Measurements from ENCODE around the gene KRT3.

Gene KRT3

GRCh38 chr12:52814710-52815155 is 18.8 kb upstream of the KRT3 start:
- DNase-seq (ENCODE audit: low read depth in 2 of 2, low spot score in 1 of 2): no peak

DNA sequence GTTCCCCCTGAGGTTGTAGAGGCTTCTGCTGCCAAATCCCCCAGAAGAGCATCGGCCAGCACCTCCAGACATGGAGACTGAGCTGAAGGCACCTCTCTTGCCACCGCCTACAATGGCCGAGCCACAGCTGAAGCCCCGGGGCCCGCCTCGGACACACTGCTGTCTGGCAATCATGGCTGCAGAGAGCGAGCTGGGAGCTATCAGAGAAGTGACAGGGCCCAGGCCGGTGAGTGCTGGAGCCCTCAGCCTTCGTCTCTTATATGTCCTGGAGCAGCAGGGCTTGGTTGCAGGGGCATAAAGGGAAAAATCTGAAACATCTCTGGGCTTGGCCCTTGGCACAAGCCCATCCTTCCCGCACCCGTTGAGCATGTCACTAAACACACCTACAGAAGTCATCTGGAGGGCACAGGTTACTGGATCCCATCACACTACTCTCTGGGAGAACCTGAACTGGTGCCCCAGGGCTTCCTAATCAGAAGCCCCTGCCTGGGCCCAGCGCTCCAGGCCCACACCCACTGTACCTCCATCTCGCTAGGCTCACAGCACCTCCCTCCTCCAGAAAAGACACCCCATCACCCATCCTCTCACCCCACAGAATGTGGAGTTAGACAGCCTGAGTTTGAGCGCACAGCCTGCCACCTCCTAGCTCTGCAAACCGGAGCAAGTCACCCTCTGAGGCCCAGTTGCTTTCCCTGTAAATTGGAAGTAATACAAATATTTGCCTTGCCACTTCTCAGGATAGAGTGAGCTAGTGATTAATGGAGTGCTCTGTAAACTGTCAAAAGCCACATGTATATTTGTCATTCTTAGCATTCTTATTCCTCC is 18.2 kb upstream of the KRT3 start, which contains the start of gene KRT4:
Gene KRT4, minus strand, starts transcription at position 232 of the 825 bp plus-strand sequence. Its CDS starts 58 bp downstream, at position 174.
- DNase-seq (ENCODE audit: low read depth in 2 of 2, low spot score in 1 of 2): no peak

GRCh38 chr12:52813203-52813819 is 17.4 kb upstream of the KRT3 start:
- no peak for DNase-seq (ENCODE audit: low read depth in 2 of 2, low spot score in 1 of 2)

DNA sequence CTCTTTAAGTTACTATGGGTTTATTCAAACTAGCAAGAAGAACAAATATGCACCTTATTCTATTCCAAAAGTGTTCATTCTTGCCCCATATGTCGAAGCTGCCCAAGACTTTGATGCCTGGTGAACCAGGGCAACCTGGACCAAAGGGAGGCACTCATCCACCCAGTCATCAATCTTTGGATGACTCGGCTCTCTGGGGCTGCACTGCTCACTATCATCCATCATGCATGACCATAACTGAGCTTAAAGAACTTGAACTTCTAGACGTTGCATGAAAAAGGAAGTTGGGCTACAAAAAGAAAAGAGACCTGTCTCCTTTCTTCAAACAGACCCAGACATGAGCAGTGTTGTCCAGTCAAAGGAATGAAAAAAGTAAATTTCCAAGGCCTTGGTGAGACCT is 16.8 kb upstream of the KRT3 start:
- no peak for DNase-seq (ENCODE audit: low read depth in 2 of 2, low spot score in 1 of 2)

DNA sequence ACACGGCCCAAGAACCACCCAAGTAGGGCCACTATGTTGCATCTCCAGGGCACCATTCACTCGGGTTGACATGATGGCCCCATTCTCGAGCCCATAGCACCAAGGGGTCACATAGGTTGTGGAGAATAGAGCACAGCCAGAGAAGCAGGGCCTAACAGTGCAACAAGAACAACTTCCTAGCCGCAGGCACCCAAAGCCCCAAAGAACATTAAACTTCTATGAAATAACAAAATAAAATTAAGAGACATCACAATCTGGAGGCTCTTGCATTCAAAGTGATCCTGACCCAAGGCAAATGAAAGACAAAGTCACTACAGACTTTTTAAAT is 16.1 kb upstream of the KRT3 start:
- no peak for DNase-seq (ENCODE audit: low read depth in 2 of 2, low spot score in 1 of 2)

GRCh38 chr12:52811191-52812072 is 15.5 kb upstream of the KRT3 start:
- DNase-seq (ENCODE audit: low read depth in 2 of 2, low spot score in 1 of 2): no peak

GRCh38 chr12:52810554-52810953 is 14.6 kb upstream of the KRT3 start:
- DNase-seq (ENCODE audit: low read depth in 2 of 2, low spot score in 1 of 2): no peak

- no peak for DNase-seq (ENCODE audit: low read depth in 2 of 2, low spot score in 1 of 2)
Measured at GRCh38 chr12:52809166-52809565, 13.2 kb upstream of the KRT3 start.

DNA sequence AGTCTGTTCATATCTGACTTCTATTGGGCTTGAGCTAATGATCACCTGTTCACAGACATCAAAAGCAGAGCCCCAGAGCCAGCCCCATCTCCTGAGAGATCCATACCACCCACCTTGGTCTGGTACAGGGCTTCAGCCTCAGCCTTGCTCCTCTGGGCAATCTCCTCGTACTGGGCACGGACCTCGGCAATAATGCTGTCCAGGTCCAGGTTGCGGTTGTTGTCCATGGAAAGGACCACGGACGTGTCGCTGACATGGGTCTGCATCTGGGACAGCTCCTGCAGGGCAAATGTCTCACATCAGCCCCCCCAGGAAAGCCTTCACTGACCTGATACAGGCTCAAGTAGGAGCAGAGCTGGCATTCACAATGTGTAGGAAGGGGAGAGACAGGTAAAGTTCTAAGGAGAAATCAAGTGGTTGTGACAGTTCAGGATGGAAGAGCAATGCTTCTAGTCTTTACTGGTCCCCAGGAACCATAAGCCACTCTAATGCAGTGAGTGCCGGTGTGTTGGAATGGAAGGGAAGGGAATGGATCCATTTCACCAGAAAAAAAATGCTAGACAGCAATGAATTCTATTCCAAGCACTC is 12.8 kb upstream of the KRT3 start:
- DNase-seq (ENCODE audit: low read depth in 2 of 2, low spot score in 1 of 2): no peak

DNA sequence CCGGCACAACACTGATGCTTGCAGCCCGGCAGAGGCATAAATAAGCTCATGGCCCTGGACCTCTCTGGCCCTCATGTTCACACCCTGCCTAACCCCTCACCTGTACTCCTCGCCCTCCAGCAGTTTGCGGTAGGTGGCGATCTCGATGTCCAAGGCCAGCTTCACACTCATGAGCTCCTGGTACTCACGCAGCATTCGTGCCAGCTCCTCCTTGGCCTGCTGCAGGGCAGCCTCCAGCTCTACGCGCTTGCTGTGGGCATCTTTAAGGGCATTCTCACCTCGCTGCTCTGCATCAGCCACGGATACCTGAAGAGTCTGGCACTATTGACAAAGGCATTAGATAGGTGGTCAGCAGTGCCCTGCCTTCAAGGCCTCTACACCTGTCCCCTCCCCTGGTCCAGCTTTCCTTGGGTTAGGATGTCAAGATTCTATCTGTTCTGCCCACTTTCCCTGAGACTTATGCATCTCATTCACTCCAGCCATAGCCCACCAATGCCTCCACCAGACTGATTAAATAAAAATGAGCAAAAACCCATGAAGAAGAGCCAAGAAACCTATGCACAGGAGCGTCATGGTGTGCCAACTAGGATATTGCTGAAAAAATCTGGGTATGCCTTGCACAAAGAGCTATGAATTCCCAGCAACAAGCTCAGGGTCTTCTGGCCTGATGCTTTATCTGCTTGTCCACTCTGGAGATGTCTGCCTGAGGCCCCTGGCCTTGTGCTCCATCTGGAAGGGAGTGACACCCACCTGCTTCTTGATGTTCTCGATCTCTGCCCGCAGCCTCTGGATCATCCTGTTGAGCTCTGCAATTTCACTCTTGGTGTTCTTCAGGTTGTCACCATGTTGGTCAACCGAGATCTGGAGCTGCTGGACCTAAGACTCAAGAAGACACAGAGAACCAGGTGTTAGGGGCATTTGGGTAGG is 11.9 kb upstream of the KRT3 start:
- DNase-seq (ENCODE audit: low read depth in 2 of 2, low spot score in 1 of 2): no peak

DNA sequence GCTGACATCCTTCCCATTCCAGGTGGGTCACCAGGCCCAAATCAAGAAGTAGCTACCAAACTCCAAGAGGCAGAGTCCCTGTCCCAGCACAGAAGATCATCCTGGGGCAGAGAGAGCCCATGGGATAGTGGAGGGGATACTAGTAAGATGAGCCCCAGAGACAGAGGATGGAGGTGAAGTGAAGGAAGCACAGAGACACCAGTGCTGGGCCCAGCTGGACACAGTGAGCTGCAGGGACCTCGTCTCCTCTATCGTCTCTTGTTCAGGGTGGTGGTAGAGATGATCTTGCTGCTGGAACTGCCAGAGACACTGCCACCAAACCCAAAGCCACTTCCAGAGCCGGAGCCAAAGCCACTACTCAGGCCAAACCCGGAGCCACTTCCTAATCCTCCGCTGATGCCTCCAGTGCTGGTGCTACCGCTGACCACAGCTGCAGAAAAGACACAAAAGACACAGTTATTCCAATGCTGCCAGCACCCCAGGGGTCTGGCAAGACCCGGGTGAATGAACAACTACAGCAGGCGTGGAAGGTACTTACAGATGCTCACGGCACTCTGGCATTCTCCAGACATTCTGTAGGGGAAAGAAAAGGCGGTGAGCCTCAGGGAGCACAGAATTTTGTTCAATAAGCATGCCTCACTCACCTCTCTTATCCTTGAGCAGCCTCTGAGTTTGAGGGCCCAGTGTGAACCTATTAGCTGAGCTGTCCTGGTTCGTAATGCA is 11.1 kb upstream of the KRT3 start:
- no peak for DNase-seq (ENCODE audit: low read depth in 2 of 2, low spot score in 1 of 2)

- no peak for DNase-seq (ENCODE audit: low read depth in 2 of 2, low spot score in 1 of 2)
Measured at GRCh38 chr12:52806169-52806811, 10.4 kb upstream of the KRT3 start.

DNA sequence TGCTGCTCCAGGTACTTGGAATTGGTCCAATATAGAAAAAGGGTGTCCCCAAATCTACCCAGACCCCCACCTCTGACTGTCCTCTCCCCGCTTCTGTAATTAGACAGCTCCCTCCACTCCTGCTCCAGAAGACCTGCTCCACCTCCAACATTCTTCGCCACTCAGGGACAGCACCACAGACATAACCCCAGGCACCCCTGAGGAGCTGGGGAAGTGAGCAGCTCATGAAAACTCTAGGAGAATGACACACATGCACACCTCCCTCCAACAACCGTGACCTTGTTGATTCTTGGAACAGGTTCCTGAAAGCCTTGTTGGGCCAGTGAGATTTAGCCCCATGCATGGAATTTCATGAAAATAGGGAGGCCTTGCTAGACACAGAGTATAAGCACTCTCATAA is 9.8 kb upstream of the KRT3 start:
- no peak for DNase-seq (ENCODE audit: low read depth in 2 of 2, low spot score in 1 of 2)

GRCh38 chr12:52805000-52805399 is 9.1 kb upstream of the KRT3 start:
- no peak for DNase-seq (ENCODE audit: low read depth in 2 of 2, low spot score in 1 of 2)

GRCh38 chr12:52802442-52802841 is 6.5 kb upstream of the KRT3 start:
- DNase-seq (ENCODE audit: low read depth in 2 of 2, low spot score in 1 of 2): no peak

- no peak for DNase-seq (ENCODE audit: low read depth in 2 of 2, low spot score in 1 of 2)
Measured at GRCh38 chr12:52801773-52802172, 5.9 kb upstream of the KRT3 start.

DNA sequence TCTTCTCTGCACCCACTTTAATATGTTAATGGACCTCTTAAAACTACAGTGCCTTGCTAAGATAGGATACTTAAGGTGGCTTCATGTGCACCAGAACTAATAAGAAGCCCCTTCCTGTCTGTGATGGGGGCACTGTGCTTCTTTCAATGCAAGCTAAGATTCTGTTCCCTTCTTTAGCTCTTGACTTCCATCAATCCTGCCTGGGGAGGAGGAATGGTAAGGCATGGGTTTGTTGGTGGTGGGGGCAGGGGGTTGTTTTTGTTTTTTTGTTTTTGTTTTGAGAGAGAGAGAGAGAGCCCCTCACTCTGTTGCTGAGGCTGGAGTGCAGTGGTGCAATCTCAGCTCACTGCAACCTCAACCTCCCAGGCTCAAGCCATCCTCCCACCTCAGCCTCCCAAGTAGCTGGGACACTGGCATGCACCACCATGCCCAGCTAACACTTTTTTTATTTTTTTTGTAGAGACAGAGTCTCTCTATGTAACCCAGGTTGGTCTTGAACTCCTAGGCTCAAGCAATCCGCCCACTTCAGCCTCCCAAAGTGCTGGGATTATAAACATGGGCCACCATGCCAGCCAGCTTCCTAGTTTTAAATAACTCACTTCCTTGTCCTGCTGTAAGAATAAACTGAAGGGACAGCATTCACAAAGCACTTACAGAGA is 4.5 kb upstream of the KRT3 start:
- no peak for DNase-seq (ENCODE audit: low read depth in 2 of 2, low spot score in 1 of 2)

- no peak for DNase-seq (ENCODE audit: low read depth in 2 of 2, low spot score in 1 of 2)
Measured at GRCh38 chr12:52799505-52800211, 3.7 kb upstream of the KRT3 start.
